GM19468 (cell line): ENCODE measurements around the gene GSPT1.
"Not testable (repeated sequence)": the region's sequence is repeated elsewhere in the genome, so short reads cannot be mapped to it uniquely, and the experiment has no call there.

ENCODE experiments used
- ATAC-seq: cut with Tn5 transposase; IDR thresholded peaks from one replicate; pipeline ENCODE4 v1.9.1; 2021; ENCODE audit warnings: mild to moderate bottlenecking, moderate library complexity, moderate number of reproducible peaks; ENCODE audit not compliant: unreplicated experiment; ENCODE audit errors: extremely low read depth

Gene GSPT1

DNA sequence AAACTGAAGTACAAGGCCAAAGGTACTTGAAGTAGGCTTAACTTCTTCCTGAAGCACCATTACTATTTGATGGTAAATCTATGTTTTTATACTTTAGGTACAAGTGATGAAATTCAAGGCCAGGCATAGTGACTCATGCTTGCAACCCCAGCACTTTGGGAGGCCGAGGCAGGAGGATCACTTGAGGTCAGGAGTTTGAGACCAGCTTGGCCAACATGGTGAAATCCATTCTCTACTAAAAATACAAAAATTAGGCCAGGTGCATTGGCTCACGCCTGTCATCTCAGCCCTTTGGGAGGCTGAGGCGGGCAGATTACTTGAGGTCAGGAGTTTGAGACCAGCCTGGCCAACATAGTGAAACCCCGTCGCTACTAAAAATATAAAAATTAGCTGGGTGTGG is 92.1 kb downstream of the GSPT1 start:
- ATAC-seq: not testable (repeated sequence)

DNA sequence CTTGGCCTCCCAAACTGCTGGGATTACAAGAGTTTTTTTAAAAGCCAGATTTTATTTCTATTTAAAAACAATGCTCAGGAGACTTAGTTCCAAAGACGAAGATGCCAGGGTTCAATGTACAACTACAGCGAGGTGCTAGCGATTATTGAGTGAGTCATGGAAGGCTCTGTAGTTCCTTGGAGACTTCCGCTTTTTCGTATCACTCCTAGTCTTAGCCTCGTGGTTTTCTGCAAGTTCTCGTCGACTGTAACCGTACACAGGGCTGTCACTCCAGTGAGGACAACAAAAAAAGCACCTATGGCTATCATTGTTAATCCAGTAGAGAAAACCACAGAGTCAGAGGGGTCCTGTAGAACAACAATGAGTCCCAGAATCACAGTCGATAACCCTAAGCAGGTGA is 96.0 kb downstream of the GSPT1 start:
- ATAC-seq: no peak

DNA sequence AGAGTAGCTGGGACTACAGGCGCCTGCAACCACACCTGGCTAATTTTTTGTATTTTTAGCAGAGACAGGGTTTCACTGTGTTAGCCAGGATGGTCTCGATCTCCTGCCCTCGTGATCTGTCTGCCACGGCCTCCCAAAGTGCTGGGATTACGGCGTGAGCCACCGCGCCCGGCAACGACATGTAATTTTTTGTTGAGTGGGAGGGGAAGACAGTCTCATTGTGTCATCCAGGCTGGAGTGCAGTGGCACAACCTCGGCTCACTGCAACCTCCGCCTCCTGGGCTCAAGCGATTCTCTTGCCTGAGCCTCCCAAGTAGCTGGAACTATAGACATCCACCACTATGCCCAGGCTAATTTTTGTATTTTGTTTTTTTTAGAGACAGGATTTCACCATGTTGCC is 96.8 kb downstream of the GSPT1 start:
- ATAC-seq: not testable (repeated sequence)
